ENCODE measurements around the gene WNT8B. TPM values are rescaled to one million over a fixed set of nuclear protein-coding genes. Genes with fewer than 3 reads are reported as not detected.

The WNT8B gene
- total and polyA plus RNA-seq, 10 of the 15 experiments (the other 5 are each of a cell fraction or from before 2014, with no cell fraction given), result not detected

DNA sequence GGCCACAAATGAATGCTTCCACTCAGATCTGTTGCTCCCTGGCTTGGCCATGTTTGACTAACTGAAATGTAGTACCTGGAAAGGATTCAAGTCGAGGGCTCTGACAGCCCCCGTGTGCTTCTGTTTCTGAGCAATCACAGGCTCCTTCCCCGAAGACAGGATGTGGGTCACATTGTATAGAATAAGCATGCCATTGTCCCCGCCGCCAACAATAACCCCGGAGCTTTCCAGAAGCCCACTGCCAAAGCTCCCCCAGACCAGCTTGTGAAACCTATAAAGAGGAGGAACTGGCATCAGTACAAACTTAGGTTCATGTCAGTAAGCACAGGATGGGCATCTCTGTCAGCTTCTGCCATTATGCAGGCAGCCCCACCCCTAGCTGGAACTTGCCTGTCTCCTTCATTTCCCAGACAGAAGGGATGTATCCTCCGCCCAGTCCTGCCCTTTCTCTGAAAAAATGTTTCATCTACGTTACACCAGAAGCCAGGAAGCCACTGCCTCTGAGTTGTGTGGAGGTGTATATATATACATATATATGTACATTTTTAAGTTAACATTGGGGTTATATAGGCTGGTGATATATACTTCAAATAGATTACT, 46.5 kb downstream of the WNT8B start:
- no peaks in the 10 kb centered on the region for H3K79me2 ChIP-seq (ENCODE audit: control insufficient read depth, insufficient read depth, low read length)
- H3K4me3 ChIP-seq, result no peak overlapping the region
- 85% methylated on average over 8 of the region's 8 CpGs for WGBS (ENCODE audit: insufficient coverage, insufficient replicate concordance, low lambda C conversion rate, missing lambda C conversion rate)
- H4K20me1 ChIP-seq (ENCODE audit: control insufficient read depth, insufficient read depth), result 0 out of 2 replicates have a peak, but pooled peaks cover 3% of the 10 kb centered on the region
- ChIA-PET RAD21 (ENCODE audit: unreplicated experiment) (interaction anchor here (1.0 to 1.6 kb wide), 7 partner anchors 9 to 664 kb away, joined by 3 to 11 read pairs (median 5); no protein-coding TSS in a partner anchor), POLR2A (no interaction called here), CTCF (interaction anchor here (0.6 to 4.6 kb wide), 24 partner anchors 9 to 463 kb away, joined by 3 to 40 read pairs (median 6); partner anchors contain the start of gene HIF1AN), SMC1A (ENCODE audit: uncharacterized antibody, unreplicated experiment) (interaction anchor here (0.5 to 2.6 kb wide), 13 partner anchors 9 to 836 kb away, joined by 3 to 12 read pairs (median 4); no protein-coding TSS in a partner anchor)
- H3K27me3 ChIP-seq (replicated peaks in 1 of 2; ENCODE audit: control insufficient read depth in 2 of 2, insufficient read depth in 2 of 2, low read length in 1 of 2), result no peaks in the 10 kb centered on the region
- intact Hi-C loops (cut with micrococcal nuclease; ENCODE audit: unreplicated experiment), result loop anchor here (2.0 kb wide), 1 partner anchor 171 kb away; no protein-coding TSS in a partner anchor
- peaks cover 0 to 11% of the 10 kb centered on the region in 2 experiments for H3K36me3 ChIP-seq (ENCODE audit: control insufficient read depth in 2 of 2, insufficient read depth in 2 of 2, low read length in 1 of 2)
- H2AFZ ChIP-seq (ENCODE audit: control insufficient read depth, low read depth, low read length), result no peak overlapping the region
- BruUV-seq (replicated peaks), result no TSS peak
- DNase-seq (ENCODE audit: low read depth, low spot score), result no peak
- no peak for TF ChIP-seq EED (IDR thresholded peaks at IDR 0.05; ENCODE audit: low read depth)
- TF ChIP-seq NFYA (IDR thresholded peaks at IDR 0.05; ENCODE audit: borderline replicate concordance, low read depth, low read length), result no peak
- TF ChIP-seq EZH2 (IDR thresholded peaks at IDR 0.05; ENCODE audit: borderline replicate concordance, control insufficient read depth, low read depth, low read length), result no peak
- no peak for TF ChIP-seq SUPT20H (IDR thresholded peaks at IDR 0.05; ENCODE audit: borderline replicate concordance, control insufficient read depth, low read depth, low read length)
- TF ChIP-seq, protein P1, sequence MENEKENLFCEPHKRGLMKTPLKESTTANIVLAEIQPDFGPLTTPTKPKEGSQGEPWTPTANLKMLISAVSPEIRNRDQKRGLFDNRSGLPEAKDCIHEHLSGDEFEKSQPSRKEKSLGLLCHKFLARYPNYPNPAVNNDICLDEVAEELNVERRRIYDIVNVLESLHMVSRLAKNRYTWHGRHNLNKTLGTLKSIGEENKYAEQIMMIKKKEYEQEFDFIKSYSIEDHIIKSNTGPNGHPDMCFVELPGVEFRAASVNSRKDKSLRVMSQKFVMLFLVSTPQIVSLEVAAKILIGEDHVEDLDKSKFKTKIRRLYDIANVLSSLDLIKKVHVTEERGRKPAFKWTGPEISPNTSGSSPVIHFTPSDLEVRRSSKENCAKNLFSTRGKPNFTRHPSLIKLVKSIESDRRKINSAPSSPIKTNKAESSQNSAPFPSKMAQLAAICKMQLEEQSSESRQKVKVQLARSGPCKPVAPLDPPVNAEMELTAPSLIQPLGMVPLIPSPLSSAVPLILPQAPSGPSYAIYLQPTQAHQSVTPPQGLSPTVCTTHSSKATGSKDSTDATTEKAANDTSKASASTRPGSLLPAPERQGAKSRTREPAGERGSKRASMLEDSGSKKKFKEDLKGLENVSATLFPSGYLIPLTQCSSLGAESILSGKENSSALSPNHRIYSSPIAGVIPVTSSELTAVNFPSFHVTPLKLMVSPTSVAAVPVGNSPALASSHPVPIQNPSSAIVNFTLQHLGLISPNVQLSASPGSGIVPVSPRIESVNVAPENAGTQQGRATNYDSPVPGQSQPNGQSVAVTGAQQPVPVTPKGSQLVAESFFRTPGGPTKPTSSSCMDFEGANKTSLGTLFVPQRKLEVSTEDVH (IDR thresholded peaks at IDR 0.05; ENCODE audit: low read depth, partially characterized antibody), result no peak
- no peak for TF ChIP-seq EGR1 (IDR thresholded peaks at IDR 0.05; ENCODE audit: borderline replicate concordance in 1 of 2, low read depth in 2 of 2, low read length in 2 of 2)
- TF ChIP-seq KLF5 (IDR thresholded peaks at IDR 0.05; ENCODE audit: partially characterized antibody), result no peak
- in situ Hi-C loops (cut with MboI), result loop anchor here (5.0 kb wide), 2 partner anchors 72 to 167 kb away; no protein-coding TSS in a partner anchor
- H3K4me2 ChIP-seq (ENCODE audit: control insufficient read depth, insufficient read depth), result no peak overlapping the region
- H3K4me1 ChIP-seq (ENCODE audit: control insufficient read depth, insufficient read depth, low read length), result peaks cover 8% of the 10 kb centered on the region; the same call in 1 of the 2 replicates
- H3K27ac ChIP-seq (ENCODE audit: control insufficient read depth, insufficient read depth), result no peak overlapping the region
- no peaks in the 10 kb centered on the region for H3K9me3 ChIP-seq (replicated peaks; ENCODE audit: control insufficient read depth, insufficient read depth, low read length)
- H3K9ac ChIP-seq (ENCODE audit: control insufficient read depth, insufficient read depth, low read length), result no peak overlapping the region
- FAIRE-seq, result no peak
- ATAC-seq, result no peak

Data from GM12878 (cell line).